Prostate gland (tissue), 2 donors: ENCODE results near the gene COL23A1.

ENCODE experiments used
- POLR2A ChIP-seq: fragments of 450-650 bp; IDR thresholded peaks from one replicate; pipeline ENCODE4 v1.6.1; 2016; ENCODE audit warnings: antibody characterized with exemption, mild to moderate bottlenecking
- TF ChIP-seq, protein P1 (sequence below), 4 experiments: fragments of 200-600 bp in 2 of 4; fragments of 450-650 bp in 2 of 4; sonication (generic) in 2 of 4; IDR thresholded peaks; 1 replicate in 3 of 4; 2 replicates in 1 of 4; pipeline ENCODE4 v1.5.1; 2016 to 2019; ENCODE audit warnings: antibody characterized with exemption in 4 of 4, mild to moderate bottlenecking in 2 of 4, moderate library complexity in 2 of 4

GRCh38 chr5:178312880-178313282 lies 277.3 kb downstream of the COL23A1 start:
- TF ChIP-seq POLR2A: no peak
- TF ChIP-seq, protein P1, sequence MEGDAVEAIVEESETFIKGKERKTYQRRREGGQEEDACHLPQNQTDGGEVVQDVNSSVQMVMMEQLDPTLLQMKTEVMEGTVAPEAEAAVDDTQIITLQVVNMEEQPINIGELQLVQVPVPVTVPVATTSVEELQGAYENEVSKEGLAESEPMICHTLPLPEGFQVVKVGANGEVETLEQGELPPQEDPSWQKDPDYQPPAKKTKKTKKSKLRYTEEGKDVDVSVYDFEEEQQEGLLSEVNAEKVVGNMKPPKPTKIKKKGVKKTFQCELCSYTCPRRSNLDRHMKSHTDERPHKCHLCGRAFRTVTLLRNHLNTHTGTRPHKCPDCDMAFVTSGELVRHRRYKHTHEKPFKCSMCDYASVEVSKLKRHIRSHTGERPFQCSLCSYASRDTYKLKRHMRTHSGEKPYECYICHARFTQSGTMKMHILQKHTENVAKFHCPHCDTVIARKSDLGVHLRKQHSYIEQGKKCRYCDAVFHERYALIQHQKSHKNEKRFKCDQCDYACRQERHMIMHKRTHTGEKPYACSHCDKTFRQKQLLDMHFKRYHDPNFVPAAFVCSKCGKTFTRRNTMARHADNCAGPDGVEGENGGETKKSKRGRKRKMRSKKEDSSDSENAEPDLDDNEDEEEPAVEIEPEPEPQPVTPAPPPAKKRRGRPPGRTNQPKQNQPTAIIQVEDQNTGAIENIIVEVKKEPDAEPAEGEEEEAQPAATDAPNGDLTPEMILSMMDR (IDR thresholded peaks at IDR 0.05): no peak
